HCT116 (cell line): Measurements from ENCODE around the gene SFXN1. TPM values are rescaled to one million over a fixed set of nuclear protein-coding genes. Genes with fewer than 3 reads are reported as not detected.

Experiments
- ATAC-seq: fragments of 200-7000 bp; cut with Tn5 transposase; 2 replicates; pipeline ENCODE4 v1.9.1; 2020; ENCODE audit warnings: mild to moderate bottlenecking, moderate library complexity
- BruUV-seq: library from RNA; stranded (reverse); fragments of 400-500 nt; replicated peaks from 2 replicates; lab custom pipeline; 2021; lab: Mats Ljungman, UMichigan
- CTCF ChIA-PET: fragments of 300-600 bp; sonication (Branson Sonifier 250); formaldehyde crosslinking; loops from one replicate; lab custom pipeline; 2021; ENCODE audit warnings: antibody characterized with exemption; lab: Charles Lee
- POLR2A ChIA-PET: fragments of 300-600, 350-600 bp; sonication (Branson Sonifier 250); formaldehyde crosslinking; loops from one replicate; lab custom pipeline; 2021; ENCODE audit warnings: antibody characterized with exemption; lab: Charles Lee
- RAD21 ChIA-PET, 2 experiments: fragments of 300-600 bp; sonication (Branson Sonifier 250); formaldehyde crosslinking; loops; one replicate each; lab custom pipeline; 2023; ENCODE audit warnings: low total read pairs in 2 of 2; ENCODE audit not compliant: uncharacterized antibody in 2 of 2, unreplicated experiment in 2 of 2, low non-redundant PET in 1 of 2; lab: Charles Lee
- DNase-seq: peaks from one replicate; pipeline ENCODE4 v3.0.0-alpha.2; 2010; ENCODE audit warnings: low read depth, low spot score
- H2AFZ ChIP-seq: fragments of 200-600 bp; shearing (Covaris generic), sonication (generic); 2 replicates; pipeline ENCODE4 v1.6.1; 2017; ENCODE audit warnings: low read depth, mixed run types, mixed read lengths, antibody characterized with exemption, low read length; ENCODE audit not compliant: poor library complexity, severe bottlenecking
- H3K27ac ChIP-seq: 2 replicates; pipeline ENCODE4 v1.5.1; 2012; ENCODE audit warnings: low read depth, low read length
- H3K27me3 ChIP-seq: fragments of 200-600 bp; sonication (generic); 2 replicates; pipeline ENCODE4 v1.6.1; 2016; ENCODE audit warnings: mixed run types, low read length, mixed read lengths; ENCODE audit not compliant: insufficient read depth
- H3K36me3 ChIP-seq, 2 experiments: fragments of 200-500 bp in 1 of 2; fragments of 200-600 bp in 1 of 2; sonication (Bioruptor generic) in 1 of 2; sonication (generic) in 1 of 2; 2 replicates each; pipeline versions ENCODE4 v1.5.1 to v1.6.1; 2014 to 2016; ENCODE audit warnings: low read length in 2 of 2, inconsistent platforms in 1 of 2, mixed read lengths in 1 of 2, mixed run types in 1 of 2; ENCODE audit not compliant: insufficient read depth in 2 of 2, control insufficient read depth in 1 of 2
- H3K4me1 ChIP-seq, 2 experiments: fragments of 200-600 bp in 1 of 2; sonication (generic) in 1 of 2; 2 replicates each; pipeline versions ENCODE4 v1.5.1 to v1.6.1; 2012 to 2017; ENCODE audit warnings: low read length in 2 of 2, inconsistent platforms in 1 of 2, mild to moderate bottlenecking in 1 of 2, mixed read lengths in 1 of 2, mixed run types in 1 of 2, moderate library complexity in 1 of 2; ENCODE audit not compliant: insufficient read depth in 2 of 2, control insufficient read depth in 1 of 2
- H3K4me2 ChIP-seq: fragments of 200-600 bp; sonication (generic); 2 replicates; pipeline ENCODE4 v1.6.1; 2017; ENCODE audit warnings: mixed run types, low read length, mixed read lengths
- H3K4me3 ChIP-seq, 2 experiments: fragments of 200-600 bp in 1 of 2; sonication (generic) in 1 of 2; replicated peaks in 1 of 2; 2 replicates each; pipeline ENCODE4 v1.5.1; 2011 to 2016; ENCODE audit warnings: low read length in 2 of 2, control low read depth in 1 of 2, low read depth in 1 of 2, mild to moderate bottlenecking in 1 of 2, mixed read lengths in 1 of 2, mixed run types in 1 of 2
- H3K79me2 ChIP-seq: fragments of 200-600 bp; sonication (generic); 2 replicates; pipeline ENCODE4 v1.6.1; 2017; ENCODE audit warnings: mild to moderate bottlenecking, mixed run types, low read length, moderate library complexity, mixed read lengths; ENCODE audit not compliant: insufficient read depth
- H3K9ac ChIP-seq: fragments of 200-600 bp; sonication (generic); 2 replicates; pipeline ENCODE4 v1.6.1; 2016; ENCODE audit warnings: low read length, mixed read lengths
- H3K9me2 ChIP-seq: fragments of 200-600 bp; sonication (generic), shearing (Covaris generic); 2 replicates; pipeline ENCODE4 v1.6.1; 2017; ENCODE audit warnings: mixed run types, mild to moderate bottlenecking, moderate library complexity; ENCODE audit not compliant: insufficient read depth
- H3K9me3 ChIP-seq, 2 experiments: fragments of 200-500 bp in 1 of 2; fragments of 200-600 bp in 1 of 2; sonication (Bioruptor generic) in 1 of 2; sonication (generic) in 1 of 2; 2 replicates each; pipeline ENCODE4 v1.6.1; 2014 to 2017; ENCODE audit warnings: low read length in 2 of 2, mixed read lengths in 2 of 2, inconsistent platforms in 1 of 2, low read depth in 1 of 2, mild to moderate bottlenecking in 1 of 2, mixed run types in 1 of 2, moderate library complexity in 1 of 2; ENCODE audit not compliant: control insufficient read depth in 1 of 2, insufficient read depth in 1 of 2
- H4K20me1 ChIP-seq: fragments of 200-600 bp; sonication (generic), shearing (Covaris generic); 2 replicates; pipeline ENCODE4 v1.6.1; 2017; ENCODE audit warnings: mixed run types, mild to moderate bottlenecking, moderate library complexity; ENCODE audit not compliant: insufficient read depth
- CBX3 ChIP-seq: IDR thresholded peaks from 2 replicates; pipeline ENCODE4 v1.6.1; 2012; ENCODE audit warnings: low read depth
- CEBPB ChIP-seq: IDR thresholded peaks from 2 replicates; pipeline ENCODE4 v1.6.1; 2012; ENCODE audit warnings: low read depth
- CTCF ChIP-seq, 3 experiments: fragments of 200-600 bp in 1 of 3; sonication (generic) in 1 of 3; IDR thresholded peaks in 2 of 3; conservative IDR thresholded peaks in 1 of 3; 2 replicates each; pipeline ENCODE4 v1.5.1; 2012 to 2017; ENCODE audit warnings: low read depth in 2 of 3, low read length in 2 of 3, antibody characterized with exemption in 1 of 3, borderline replicate concordance in 1 of 3, control low read depth in 1 of 3, mild to moderate bottlenecking in 1 of 3, mixed read lengths in 1 of 3, mixed run types in 1 of 3, moderate library complexity in 1 of 3; ENCODE audit not compliant: insufficient read depth in 1 of 3
- EGR1 ChIP-seq: IDR thresholded peaks from 2 replicates; pipeline ENCODE4 v1.6.1; 2012; ENCODE audit warnings: low read depth
- ELF1 ChIP-seq: IDR thresholded peaks from 2 replicates; pipeline ENCODE4 v1.6.1; 2012; ENCODE audit warnings: low read depth, borderline replicate concordance
- EZH2 ChIP-seq: fragments of 200-600 bp; sonication (generic); IDR thresholded peaks from 2 replicates; pipeline ENCODE4 v1.6.1; 2017; ENCODE audit warnings: antibody characterized with exemption, mixed run types
- EZH2phosphoT487 ChIP-seq: fragments of 200-600 bp; IDR thresholded peaks from 2 replicates; pipeline ENCODE4 v1.6.1; 2018; ENCODE audit warnings: antibody characterized with exemption, borderline replicate concordance
- FOSL1 ChIP-seq: IDR thresholded peaks from 2 replicates; pipeline ENCODE4 v1.6.1; 2012; ENCODE audit warnings: low read depth
- POLR2A ChIP-seq: IDR thresholded peaks from 2 replicates; pipeline ENCODE4 v1.7.0; 2011; ENCODE audit warnings: borderline replicate concordance; ENCODE audit not compliant: insufficient read depth, insufficient read length; ENCODE audit errors: extremely low read depth
- POLR2AphosphoS5 ChIP-seq: IDR thresholded peaks from 2 replicates; pipeline ENCODE4 v1.6.1; 2011; ENCODE audit warnings: mild to moderate bottlenecking, low read depth, low read length, moderate library complexity
- RAD21 ChIP-seq: IDR thresholded peaks from 2 replicates; pipeline ENCODE4 v1.6.1; 2012; ENCODE audit warnings: low read depth, mild to moderate bottlenecking
- REST ChIP-seq: IDR thresholded peaks from 2 replicates; pipeline ENCODE4 v1.6.1; 2012; ENCODE audit warnings: low read depth
- SRF ChIP-seq: IDR thresholded peaks from 2 replicates; pipeline ENCODE4 v1.6.1; 2012; ENCODE audit warnings: low read depth
- ZFX ChIP-seq: fragments of 450-650 bp; IDR thresholded peaks from 2 replicates; pipeline ENCODE4 v1.6.1; 2017
- ZNF274 ChIP-seq: fragments of 200-500 bp; sonication (Bioruptor generic); IDR thresholded peaks from 2 replicates; pipeline ENCODE4 v1.6.1; 2014; ENCODE audit warnings: mild to moderate bottlenecking, low read depth, low read length, inconsistent platforms
- intact Hi-C: fragments of 100-400 bp; cut with micrococcal nuclease; formaldehyde crosslinking; loops from 2 replicates; pipeline ENCODE4 v1.10.0; 2022
- total RNA-seq: library from RNA; stranded (reverse); gene quantifications from one replicate; pipeline ENCODE4 v1.2.1, GENCODE V29; 2021; ENCODE audit not compliant: unreplicated experiment
- TF ChIP-seq, protein P1 (sequence below): IDR thresholded peaks from 2 replicates; pipeline ENCODE4 v1.6.1; 2012

SFXN1 gene
- total RNA-seq, 1 experiment from 2014 or later, result 145 TPM

GRCh38 chr5:175550055-175550805, 71.9 kb downstream of the SFXN1 start (continued):
- TF ChIP-seq REST, result no peak
- TF ChIP-seq ZNF274, result no peak

DNA sequence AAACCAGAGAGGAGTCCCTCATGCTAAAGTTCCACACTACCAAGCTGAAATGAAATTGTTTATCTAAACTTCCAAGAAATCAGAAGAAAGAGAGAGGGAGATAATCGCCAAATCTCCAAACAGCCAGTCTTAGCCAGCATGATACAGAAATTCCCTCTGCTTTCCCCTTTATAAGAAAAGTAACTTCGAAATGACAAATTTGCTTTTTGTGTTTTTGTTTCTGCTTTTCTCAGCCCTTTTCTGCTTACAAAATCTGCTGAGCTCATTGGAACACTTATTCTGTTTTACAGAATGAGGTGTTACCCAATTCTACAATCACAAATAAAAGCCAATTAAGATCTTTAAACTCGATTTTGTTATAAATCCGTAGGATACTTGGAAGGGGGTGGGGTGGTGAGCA, 72.9 kb downstream of the SFXN1 start:
- no peak for ATAC-seq
- H3K27me3 ChIP-seq, result peaks cover 50% of the 10 kb centered on the region

More for the DNA sequence above, 72.9 kb downstream of the SFXN1 start:
- TF ChIP-seq, protein P1, sequence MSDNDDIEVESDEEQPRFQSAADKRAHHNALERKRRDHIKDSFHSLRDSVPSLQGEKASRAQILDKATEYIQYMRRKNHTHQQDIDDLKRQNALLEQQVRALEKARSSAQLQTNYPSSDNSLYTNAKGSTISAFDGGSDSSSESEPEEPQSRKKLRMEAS, result no peak
- TF ChIP-seq FOSL1 (no peak), ELF1 (no peak), EGR1 (no peak), POLR2AphosphoS5 (no peak), ZFX (no peak), POLR2A (no peak), REST (no peak), SRF (no peak), ZNF274 (no peak), CEBPB (no peak), RAD21 (no peak), EZH2phosphoT487 (no peak; the same call in 1 of the 2 replicates), CTCF (IDR thresholded peaks at IDR 0.05 in 2 of 3, conservative IDR thresholded peaks at IDR 0.05 in 1 of 3; ENCODE audit: borderline replicate concordance in 1 of 3, insufficient read depth in 1 of 3, low read depth in 2 of 3, low read length in 2 of 3) (no peak), EZH2 (no peak), CBX3 (no peak)
- H2AFZ ChIP-seq, result no peak overlapping the region
- H3K4me3 ChIP-seq, result no peak overlapping the region
- intact Hi-C loops, result no loop called here
- ChIA-PET POLR2A (no interaction called here), RAD21 (no interaction called here), CTCF (no interaction called here)
- H3K9ac ChIP-seq, result no peak overlapping the region
- no peak overlapping the region for H3K4me2 ChIP-seq
- H3K79me2 ChIP-seq, result no peaks in the 10 kb centered on the region
- H3K27ac ChIP-seq, result no peak overlapping the region
- H3K36me3 ChIP-seq, result no peaks in the 10 kb centered on the region
- H3K4me1 ChIP-seq, result no peaks in the 10 kb centered on the region
- H4K20me1 ChIP-seq, result no peaks in the 10 kb centered on the region
- no peaks in the 10 kb centered on the region for H3K9me2 ChIP-seq
- H3K9me3 ChIP-seq, result no peaks in the 10 kb centered on the region
- DNase-seq, result no peak
- BruUV-seq, result no TSS peak
